Lower leg skin (tissue), 4 donors: ENCODE data around the gene PLXNA1. TPM values are rescaled to one million over a fixed set of nuclear protein-coding genes. Genes with fewer than 3 reads are reported as not detected.

Experiments used
- DNase-seq, 2 donors: peaks; one replicate each; pipeline ENCODE4 v3.0.0-alpha.2; 2019; ENCODE audit warnings: low spot score in 2 of 2
- H3K4me3 ChIP-seq: fragments of 200-600 bp; sonication (generic); 2 replicates; pipeline ENCODE4 v1.5.1; 2017; ENCODE audit warnings: mild to moderate bottlenecking, low read depth; ENCODE audit not compliant: poor library complexity, severe bottlenecking
- POLR2A ChIP-seq, 2 donors: fragments of 450-650 bp; IDR thresholded peaks; one replicate each; pipeline ENCODE4 v1.6.1; 2016 to 2017; ENCODE audit warnings: antibody characterized with exemption in 2 of 2, mild to moderate bottlenecking in 1 of 2, moderate library complexity in 1 of 2
- WGBS, 2 donors: methylation state at CpG; one replicate each; pipeline ENCODE4 v1.1.5; 2018; 5-methylcytosine and 5-hydroxymethylcytosine counted together
- intact Hi-C: fragments of 100-400 bp; cut with DNase I; formaldehyde crosslinking; loops from one replicate; pipeline ENCODE4 v1.15.0; 2023; ENCODE audit warnings: low total_unique reads
- total RNA-seq, 4 donors: library from RNA; depleted of rRNA; stranded (reverse); fragments of >200 nt; gene quantifications; one replicate each; pipeline ENCODE4 v1.1.0, GENCODE V29; 2016
- TF ChIP-seq, protein P1 (sequence below), 3 donors: fragments of 450-650 bp; IDR thresholded peaks; one replicate each; pipeline ENCODE4 v1.5.1; 2016; ENCODE audit warnings: antibody characterized with exemption in 3 of 3, mild to moderate bottlenecking in 3 of 3, moderate library complexity in 2 of 3

Gene PLXNA1
- total RNA-seq, 4 donors from 2014 or later = 35.8 to 44.9 (median 39.7) TPM

DNA sequence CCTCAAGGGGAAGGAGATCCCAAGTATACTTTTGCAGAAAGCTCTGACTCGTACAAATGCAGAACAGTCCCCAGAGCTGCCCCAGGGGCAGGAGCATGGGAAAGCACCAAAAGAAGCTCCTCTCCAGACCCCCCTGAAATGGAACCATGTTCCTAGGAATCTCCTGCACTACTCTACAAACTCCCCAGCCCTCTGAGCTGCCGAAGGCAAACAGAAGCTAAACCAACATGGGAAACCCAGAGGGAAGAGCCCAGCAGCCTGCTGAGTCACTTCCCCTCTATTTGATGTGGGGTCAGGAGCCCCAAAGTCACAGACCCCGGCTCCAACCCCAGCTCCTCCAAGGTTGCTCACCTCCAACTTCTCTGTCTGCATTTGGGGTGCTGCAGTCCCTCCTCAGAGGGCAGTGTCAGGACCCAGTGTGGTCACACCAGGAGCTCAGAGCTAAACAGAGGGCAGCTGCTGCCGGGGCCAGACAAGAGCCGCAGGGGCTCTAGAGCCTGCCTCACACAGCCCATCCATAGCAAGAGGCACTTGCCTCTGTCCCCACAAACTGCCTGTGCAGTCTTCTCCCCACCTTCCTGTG, 3.8 kb upstream of the PLXNA1 start:
- no peak for DNase-seq
- 47 to 65% methylated on average over 5 of the region's 5 CpGs for WGBS, 2 donors
- TF ChIP-seq POLR2A (IDR thresholded peaks at IDR 0.05) = no peak
- TF ChIP-seq, protein P1, sequence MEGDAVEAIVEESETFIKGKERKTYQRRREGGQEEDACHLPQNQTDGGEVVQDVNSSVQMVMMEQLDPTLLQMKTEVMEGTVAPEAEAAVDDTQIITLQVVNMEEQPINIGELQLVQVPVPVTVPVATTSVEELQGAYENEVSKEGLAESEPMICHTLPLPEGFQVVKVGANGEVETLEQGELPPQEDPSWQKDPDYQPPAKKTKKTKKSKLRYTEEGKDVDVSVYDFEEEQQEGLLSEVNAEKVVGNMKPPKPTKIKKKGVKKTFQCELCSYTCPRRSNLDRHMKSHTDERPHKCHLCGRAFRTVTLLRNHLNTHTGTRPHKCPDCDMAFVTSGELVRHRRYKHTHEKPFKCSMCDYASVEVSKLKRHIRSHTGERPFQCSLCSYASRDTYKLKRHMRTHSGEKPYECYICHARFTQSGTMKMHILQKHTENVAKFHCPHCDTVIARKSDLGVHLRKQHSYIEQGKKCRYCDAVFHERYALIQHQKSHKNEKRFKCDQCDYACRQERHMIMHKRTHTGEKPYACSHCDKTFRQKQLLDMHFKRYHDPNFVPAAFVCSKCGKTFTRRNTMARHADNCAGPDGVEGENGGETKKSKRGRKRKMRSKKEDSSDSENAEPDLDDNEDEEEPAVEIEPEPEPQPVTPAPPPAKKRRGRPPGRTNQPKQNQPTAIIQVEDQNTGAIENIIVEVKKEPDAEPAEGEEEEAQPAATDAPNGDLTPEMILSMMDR (IDR thresholded peaks at IDR 0.05) = no peak
- no peak overlapping the region for H3K4me3 ChIP-seq
- intact Hi-C loops = no loop called here

GRCh38 chr3:126980266-126980811, 2.6 kb upstream of the PLXNA1 start:
- 84 to 89% methylated on average over 15 of the region's 15 CpGs for WGBS, 2 donors
- TF ChIP-seq, protein P1 (IDR thresholded peaks at IDR 0.05) = no peak
- no peak for TF ChIP-seq POLR2A (IDR thresholded peaks at IDR 0.05)
- H3K4me3 ChIP-seq = no peak overlapping the region
- intact Hi-C loops = loop anchor here (5.0 to 10.0 kb wide), 3 partner anchors 228 to 564 kb away; no protein-coding TSS in a partner anchor
- DNase-seq = no peak

- no peak for DNase-seq
- no peak overlapping the region for H3K4me3 ChIP-seq
- no peak for TF ChIP-seq POLR2A (IDR thresholded peaks at IDR 0.05)
- TF ChIP-seq, protein P1 (IDR thresholded peaks at IDR 0.05) = no peak
- WGBS, 2 donors = 5% methylated on average over 12 of the region's 12 CpGs
- intact Hi-C loops = loop anchor here (5.0 to 10.0 kb wide), 3 partner anchors 230 to 563 kb away; no protein-coding TSS in a partner anchor
Measured at GRCh38 chr3:126982126-126982470, 817 bp upstream of the PLXNA1 start.

DNA sequence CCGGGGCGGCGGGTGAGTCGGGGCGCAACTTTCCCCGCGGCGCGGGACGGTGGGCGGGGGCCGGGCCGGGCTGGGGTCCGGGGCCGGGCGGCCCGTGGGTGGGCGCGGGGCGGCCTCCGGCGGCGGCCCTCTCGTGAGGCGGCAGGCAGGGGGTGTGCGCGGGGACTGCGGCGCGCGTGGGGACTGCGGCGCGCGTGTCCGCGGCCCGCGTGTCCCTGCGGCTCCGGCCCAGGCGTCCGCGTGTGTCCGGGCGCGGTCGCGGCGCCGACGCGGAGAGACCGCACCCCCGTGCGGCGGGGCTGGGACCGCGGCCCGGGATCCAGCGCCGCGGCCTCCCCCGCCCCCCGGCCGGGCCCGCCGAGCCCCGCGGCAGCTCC, 349 bp downstream of the PLXNA1 start:
- intact Hi-C loops = loop anchor here (5.0 to 10.0 kb wide), 3 partner anchors 231 to 562 kb away; no protein-coding TSS in a partner anchor
- WGBS, 2 donors = 0% methylated on average over 3 of the region's 70 CpGs; no CpG with 5 or more reads in 1 of the 2 donors
- TF ChIP-seq POLR2A (IDR thresholded peaks at IDR 0.05) = no peak
- peak overlapping the region; percentile 64 for H3K4me3 ChIP-seq
- no peak for DNase-seq

- no peak for TF ChIP-seq POLR2A (IDR thresholded peaks at IDR 0.05)
- TF ChIP-seq, protein P1 (IDR thresholded peaks at IDR 0.05) = no peak
- peak overlapping the region; percentile 64 for H3K4me3 ChIP-seq
- intact Hi-C loops = loop anchor here (5.0 to 10.0 kb wide), 3 partner anchors 232 to 561 kb away; no protein-coding TSS in a partner anchor
- no peak for DNase-seq
- 2 to 5% methylated on average over 8 to 20 of the region's 61 CpGs for WGBS, 2 donors
Measured at GRCh38 chr3:126983653-126984390, 907 bp downstream of the PLXNA1 start.
